Measurements from ENCODE around the gene ANKRD16. TPM values are rescaled to one million over a fixed set of nuclear protein-coding genes. Genes with fewer than 3 reads are reported as not detected.

Gene ANKRD16
- total and polyA plus RNA-seq, 2 of the 8 experiments (the other 6 are each of a cell fraction or from before 2014, with no cell fraction given), result 8.2 to 12.7 TPM

- TF ChIP-seq CTCF (IDR thresholded peaks at IDR 0.05; ENCODE audit: control extremely low read depth in 1 of 3, insufficient read depth in 1 of 3, low read depth in 1 of 3, low read length in 3 of 3), result no peak
- no peak for TF ChIP-seq SUZ12 (IDR thresholded peaks at IDR 0.05; ENCODE audit: low read length)
- no peak for TF ChIP-seq NANOG (IDR thresholded peaks at IDR 0.05; ENCODE audit: insufficient read depth, low read depth, low read length, poor library complexity, severe bottlenecking)
- TF ChIP-seq CBX5 (IDR thresholded peaks at IDR 0.05; ENCODE audit: low read depth, low read length), result no peak
- peak; percentile 93 for TF ChIP-seq POLR2AphosphoS5 (IDR thresholded peaks at IDR 0.05; ENCODE audit: low read depth, low read length)
- no peak for TF ChIP-seq SP4 (IDR thresholded peaks at IDR 0.05; ENCODE audit: low read length)
- no peak for TF ChIP-seq CHD1 (IDR thresholded peaks at IDR 0.05; ENCODE audit: low read depth, low read length)
- no peak for TF ChIP-seq TEAD4 (IDR thresholded peaks at IDR 0.05; ENCODE audit: low read depth, low read length)
- TF ChIP-seq ASH2L (IDR thresholded peaks at IDR 0.05; ENCODE audit: low read length), result peak; percentile 78
- no peak for TF ChIP-seq EZH2 (IDR thresholded peaks at IDR 0.05; ENCODE audit: low read depth, low read length, severe bottlenecking)
- TF ChIP-seq SIN3A (conservative IDR thresholded peaks at IDR 0.05 in 1 of 2, IDR thresholded peaks at IDR 0.05 in 1 of 2; ENCODE audit: low read depth in 1 of 2, low read length in 2 of 2), result peak in 1 of 2 experiments; percentile 72; a peak in 1 of 4 replicates
- TF ChIP-seq MAFK (IDR thresholded peaks at IDR 0.05; ENCODE audit: low read depth, low read length), result no peak
- no peak for TF ChIP-seq RNF2 (IDR thresholded peaks at IDR 0.05; ENCODE audit: borderline replicate concordance, low read depth, low read length, missing control alignments, poor library complexity, severe bottlenecking)
- TF ChIP-seq EP300 (IDR thresholded peaks at IDR 0.05; ENCODE audit: borderline replicate concordance in 1 of 2, low read depth in 2 of 2, low read length in 2 of 2), result peak in 1 of 2 experiments; percentile 55; a peak in 1 of 3 replicates
- TF ChIP-seq JUND (IDR thresholded peaks at IDR 0.05; ENCODE audit: low read length), result no peak
- no peak; a peak in 1 of 4 replicates for TF ChIP-seq RAD21 (IDR thresholded peaks at IDR 0.05 in 1 of 2, conservative IDR thresholded peaks at IDR 0.05 in 1 of 2; ENCODE audit: low read depth in 2 of 2, low read length in 2 of 2)
Measured at GRCh38 chr10:5813341-5814109, 76.2 kb downstream of the ANKRD16 start, which contains the start of gene GDI2 (continued).
